HepG2 (cell line): ENCODE data around the gene TEX22. TPM values are rescaled to one million over a fixed set of nuclear protein-coding genes. Genes with fewer than 3 reads are reported as not detected.
A peak's percentile ranks its signal among the peaks of the same experiment; 100 is the strongest.

Experiments used
- BRD4 ChIP-seq: sonication (generic); formaldehyde crosslinking; IDR thresholded peaks from 2 replicates; pipeline ENCODE4 v1.4.0; 2020; ENCODE audit warnings: missing genetic modification reagents
- ELF1 ChIP-seq: sonication (generic); formaldehyde crosslinking; IDR thresholded peaks from 2 replicates; pipeline ENCODE4 v1.4.0; 2020; ENCODE audit warnings: missing genetic modification reagents
- ETV5 ChIP-seq: IDR thresholded peaks from 2 replicates; pipeline ENCODE4 v1.6.1; 2018; ENCODE audit warnings: missing biosample characterization, missing genetic modification reagents, inconsistent platforms, borderline replicate concordance
- GABPB1 ChIP-seq: IDR thresholded peaks from 2 replicates; pipeline ENCODE4 v1.6.1; 2016; ENCODE audit warnings: mild to moderate bottlenecking, missing genetic modification reagents, moderate library complexity, missing compliant biosample characterization
- HOXA3 ChIP-seq: sonication (generic); formaldehyde crosslinking; IDR thresholded peaks from 2 replicates; pipeline ENCODE4 v1.5.0; 2020; ENCODE audit warnings: missing genetic modification reagents
- IRX3 ChIP-seq: sonication (generic); formaldehyde crosslinking; IDR thresholded peaks from 2 replicates; pipeline ENCODE4 v1.8.1; 2023; ENCODE audit warnings: mild to moderate bottlenecking, low read depth, missing genetic modification reagents, borderline replicate concordance
- KDM3A ChIP-seq: IDR thresholded peaks from 2 replicates; pipeline ENCODE4 v1.6.1; 2018; ENCODE audit warnings: low read depth, missing compliant biosample characterization
- KLF6 ChIP-seq: IDR thresholded peaks from 2 replicates; pipeline ENCODE4 v1.8.0; 2016; ENCODE audit warnings: missing biosample characterization, missing genetic modification reagents
- NCOA1 ChIP-seq: sonication (generic); formaldehyde crosslinking; IDR thresholded peaks from 2 replicates; pipeline ENCODE4 v1.9.0; 2021; ENCODE audit warnings: missing genetic modification reagents
- POLR2G ChIP-seq: fragments of 200-400 bp; formaldehyde crosslinking; IDR thresholded peaks from 2 replicates; pipeline ENCODE4 v1.6.1; 2018; ENCODE audit warnings: mild to moderate bottlenecking, low read depth, low read length, moderate library complexity
- RBFOX2 ChIP-seq: fragments of 200-400 bp; formaldehyde crosslinking; IDR thresholded peaks from 2 replicates; pipeline ENCODE4 v1.6.1; 2017; ENCODE audit warnings: low read depth, mild to moderate bottlenecking, low read length
- REL ChIP-seq: sonication (generic); formaldehyde crosslinking; conservative IDR thresholded peaks from 2 replicates; pipeline ENCODE4 v1.8.0; 2022; ENCODE audit warnings: mild to moderate bottlenecking, missing genetic modification reagents, moderate library complexity
- SOX5 ChIP-seq: IDR thresholded peaks from 2 replicates; pipeline ENCODE4 v1.6.1; 2016; ENCODE audit warnings: borderline replicate concordance
- SP1 ChIP-seq, 2 experiments: fragments of 450-650 bp in 1 of 2; sonication (generic) in 1 of 2; formaldehyde crosslinking in 1 of 2; IDR thresholded peaks; 2 replicates each; pipeline versions ENCODE4 v1.4.0 to v1.6.1; 2016 to 2020; ENCODE audit warnings: missing genetic modification reagents in 1 of 2
- TAF1 ChIP-seq: sonication (generic); formaldehyde crosslinking; IDR thresholded peaks from 2 replicates; pipeline ENCODE4 v1.4.0; 2020; ENCODE audit warnings: missing genetic modification reagents
- TBP ChIP-seq: sonication (generic); formaldehyde crosslinking; IDR thresholded peaks from 2 replicates; pipeline ENCODE4 v1.5.0; 2020; ENCODE audit warnings: missing genetic modification reagents
- ZBTB38 ChIP-seq: sonication (generic); formaldehyde crosslinking; IDR thresholded peaks from 2 replicates; pipeline ENCODE4 v1.5.1; 2020; ENCODE audit warnings: mild to moderate bottlenecking, missing genetic modification reagents
- ZFAT ChIP-seq: sonication (generic); formaldehyde crosslinking; conservative IDR thresholded peaks from 2 replicates; pipeline ENCODE4 v1.8.1; 2023; ENCODE audit warnings: missing genetic modification reagents, inconsistent platforms
- ZMYM4 ChIP-seq: sonication (generic); formaldehyde crosslinking; IDR thresholded peaks from 2 replicates; pipeline ENCODE4 v1.8.1; 2023; ENCODE audit warnings: mild to moderate bottlenecking, missing genetic modification reagents
- ZNF777 ChIP-seq: sonication (generic); formaldehyde crosslinking; IDR thresholded peaks from 2 replicates; pipeline ENCODE4 v1.4.0; 2020; ENCODE audit warnings: missing genetic modification reagents
- polyA plus RNA-seq, 8 experiments: library from polyadenylated mRNA; depleted of rRNA in 3 of 8; stranded (reverse) in 7 of 8; unstranded in 1 of 8; fragments of >200 nt; fragmentation: Illumina TruSeq in 4 of 8; extraction: Trizol in 4 of 8; gene quantifications; 2 replicates each; pipeline versions ENCODE4 v1.2.1 to v1.2.3, GENCODE V29; 2011 to 2016; ENCODE audit warnings: low read depth in 4 of 8, missing spikeins in 1 of 8, mixed read lengths in 1 of 8; ENCODE audit not compliant: insufficient read depth in 1 of 8
- total RNA-seq, 5 experiments: library from RNA; depleted of rRNA; stranded (reverse); fragments of >200 nt; fragmentation: Illumina TruSeq; extraction: Trizol; gene quantifications; 2 replicates each; pipeline ENCODE4 v1.2.3, GENCODE V29; 2016; ENCODE audit warnings: low read depth in 1 of 5
- TF ChIP-seq, protein P1 (sequence below): sonication (generic); formaldehyde crosslinking; IDR thresholded peaks from 2 replicates; pipeline ENCODE4 v1.5.0; 2020; ENCODE audit warnings: mild to moderate bottlenecking, missing genetic modification reagents, moderate library complexity
- TF ChIP-seq, protein P2 (sequence below): sonication (generic); formaldehyde crosslinking; IDR thresholded peaks from 2 replicates; pipeline ENCODE4 v1.8.1; 2022; ENCODE audit warnings: low read depth, mild to moderate bottlenecking, missing genetic modification reagents
- TF ChIP-seq, protein P3 (sequence below): sonication (generic); formaldehyde crosslinking; IDR thresholded peaks from 2 replicates; pipeline ENCODE4 v1.4.0; 2020; ENCODE audit warnings: missing genetic modification reagents
- TF ChIP-seq, protein P4 (sequence below): sonication (generic); formaldehyde crosslinking; IDR thresholded peaks from 2 replicates; pipeline ENCODE4 v1.8.1; 2023; ENCODE audit warnings: mild to moderate bottlenecking, moderate library complexity, missing genetic modification reagents

TEX22 gene
- total and polyA plus RNA-seq, 2 of the 13 experiments (the other 11 are each of a cell fraction or from before 2014, with no cell fraction given) = 0.07 to 0.27 TPM

DNA sequence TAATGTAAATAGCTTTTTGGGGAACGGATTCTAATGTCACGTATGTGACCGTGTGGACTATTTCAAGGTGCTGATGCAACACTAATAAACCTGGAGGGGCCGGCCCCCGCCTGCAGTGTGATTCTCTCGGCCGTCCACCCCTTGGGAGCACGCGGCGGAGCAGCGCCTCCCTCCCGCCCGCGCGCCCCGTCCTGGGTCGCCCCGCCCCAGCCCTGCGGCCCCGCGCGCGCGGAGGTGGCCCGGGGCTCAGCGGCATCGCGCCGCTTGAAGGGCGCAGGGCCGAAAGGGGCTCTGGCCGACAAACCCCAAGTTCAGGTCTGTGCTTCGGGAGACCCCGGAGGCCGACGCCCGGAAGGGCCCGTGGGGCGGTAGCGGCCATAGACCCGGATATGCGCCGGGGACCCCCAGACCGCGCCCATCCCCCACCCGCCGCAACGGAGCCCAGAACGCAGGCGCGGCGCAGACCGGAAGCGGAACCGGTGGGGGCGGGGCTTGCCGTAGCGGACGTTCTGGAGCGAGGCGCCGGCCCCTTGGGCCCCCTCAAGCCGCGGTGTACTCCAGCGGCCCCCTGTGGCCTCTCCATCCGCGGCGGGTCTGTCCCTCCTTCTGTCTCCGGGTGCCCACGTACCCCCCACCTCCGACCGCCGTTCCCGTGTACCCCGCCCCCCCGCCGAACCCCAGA lies at the start of gene TEX22 (continued):
- no peak; the same call in 1 of the 2 replicates for TF ChIP-seq NCOA1 (CRISPR knock-in tag)
- peak; percentile 67; the same call in 1 of the 2 replicates for TF ChIP-seq REL (CRISPR knock-in tag)
- peak; percentile 30; the same call in 1 of the 2 replicates for TF ChIP-seq KDM3A (CRISPR knock-in tag)
- TF ChIP-seq ZNF777 (CRISPR knock-in tag) = peak; percentile 34
- 0 out of 2 replicates have a peak, but pooled peaks have one; percentile 6 for TF ChIP-seq SOX5 (CRISPR knock-in tag)
- TF ChIP-seq BRD4 (CRISPR knock-in tag) = peak; percentile 52; the same call in 1 of the 2 replicates
- 0 out of 2 replicates have a peak, but pooled peaks have one; percentile 12 for TF ChIP-seq ZFAT (CRISPR knock-in tag)
- peak; percentile 82 for TF ChIP-seq ETV5 (CRISPR knock-in tag)
- TF ChIP-seq ZMYM4 (CRISPR knock-in tag) = peak; percentile 46
- peak; percentile 64; the same call in 1 of the 2 replicates for TF ChIP-seq HOXA3 (CRISPR knock-in tag)
- peak; percentile 89 for TF ChIP-seq ELF1 (CRISPR knock-in tag)
- TF ChIP-seq POLR2G = peak; percentile 87
- peak; percentile 86 for TF ChIP-seq IRX3 (CRISPR knock-in tag)
- 0 out of 2 replicates have a peak, but pooled peaks have one; percentile 5 for TF ChIP-seq KLF6 (CRISPR knock-in tag)
- TF ChIP-seq TBP (CRISPR knock-in tag) = no peak
- TF ChIP-seq GABPB1 (CRISPR knock-in tag) = peak; percentile 96
- TF ChIP-seq ZBTB38 (CRISPR knock-in tag) = peak; percentile 55; the same call in 1 of the 2 replicates
- TF ChIP-seq, protein P1, sequence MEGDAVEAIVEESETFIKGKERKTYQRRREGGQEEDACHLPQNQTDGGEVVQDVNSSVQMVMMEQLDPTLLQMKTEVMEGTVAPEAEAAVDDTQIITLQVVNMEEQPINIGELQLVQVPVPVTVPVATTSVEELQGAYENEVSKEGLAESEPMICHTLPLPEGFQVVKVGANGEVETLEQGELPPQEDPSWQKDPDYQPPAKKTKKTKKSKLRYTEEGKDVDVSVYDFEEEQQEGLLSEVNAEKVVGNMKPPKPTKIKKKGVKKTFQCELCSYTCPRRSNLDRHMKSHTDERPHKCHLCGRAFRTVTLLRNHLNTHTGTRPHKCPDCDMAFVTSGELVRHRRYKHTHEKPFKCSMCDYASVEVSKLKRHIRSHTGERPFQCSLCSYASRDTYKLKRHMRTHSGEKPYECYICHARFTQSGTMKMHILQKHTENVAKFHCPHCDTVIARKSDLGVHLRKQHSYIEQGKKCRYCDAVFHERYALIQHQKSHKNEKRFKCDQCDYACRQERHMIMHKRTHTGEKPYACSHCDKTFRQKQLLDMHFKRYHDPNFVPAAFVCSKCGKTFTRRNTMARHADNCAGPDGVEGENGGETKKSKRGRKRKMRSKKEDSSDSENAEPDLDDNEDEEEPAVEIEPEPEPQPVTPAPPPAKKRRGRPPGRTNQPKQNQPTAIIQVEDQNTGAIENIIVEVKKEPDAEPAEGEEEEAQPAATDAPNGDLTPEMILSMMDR = peak; percentile 56
- TF ChIP-seq, protein P2, sequence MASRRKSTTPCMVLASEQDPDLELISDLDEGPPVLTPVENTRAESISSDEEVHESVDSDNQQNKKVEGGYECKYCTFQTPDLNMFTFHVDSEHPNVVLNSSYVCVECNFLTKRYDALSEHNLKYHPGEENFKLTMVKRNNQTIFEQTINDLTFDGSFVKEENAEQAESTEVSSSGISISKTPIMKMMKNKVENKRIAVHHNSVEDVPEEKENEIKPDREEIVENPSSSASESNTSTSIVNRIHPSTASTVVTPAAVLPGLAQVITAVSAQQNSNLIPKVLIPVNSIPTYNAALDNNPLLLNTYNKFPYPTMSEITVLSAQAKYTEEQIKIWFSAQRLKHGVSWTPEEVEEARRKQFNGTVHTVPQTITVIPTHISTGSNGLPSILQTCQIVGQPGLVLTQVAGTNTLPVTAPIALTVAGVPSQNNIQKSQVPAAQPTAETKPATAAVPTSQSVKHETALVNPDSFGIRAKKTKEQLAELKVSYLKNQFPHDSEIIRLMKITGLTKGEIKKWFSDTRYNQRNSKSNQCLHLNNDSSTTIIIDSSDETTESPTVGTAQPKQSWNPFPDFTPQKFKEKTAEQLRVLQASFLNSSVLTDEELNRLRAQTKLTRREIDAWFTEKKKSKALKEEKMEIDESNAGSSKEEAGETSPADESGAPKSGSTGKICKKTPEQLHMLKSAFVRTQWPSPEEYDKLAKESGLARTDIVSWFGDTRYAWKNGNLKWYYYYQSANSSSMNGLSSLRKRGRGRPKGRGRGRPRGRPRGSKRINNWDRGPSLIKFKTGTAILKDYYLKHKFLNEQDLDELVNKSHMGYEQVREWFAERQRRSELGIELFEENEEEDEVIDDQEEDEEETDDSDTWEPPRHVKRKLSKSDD = peak; percentile 26; the same call in 1 of the 2 replicates
- TF ChIP-seq SP1 (IDR thresholded peaks at IDR 0.05) = no peak
- peak; percentile 46 for TF ChIP-seq SP1 (CRISPR knock-in tag; IDR thresholded peaks at IDR 0.05)
- TF ChIP-seq, protein P3, sequence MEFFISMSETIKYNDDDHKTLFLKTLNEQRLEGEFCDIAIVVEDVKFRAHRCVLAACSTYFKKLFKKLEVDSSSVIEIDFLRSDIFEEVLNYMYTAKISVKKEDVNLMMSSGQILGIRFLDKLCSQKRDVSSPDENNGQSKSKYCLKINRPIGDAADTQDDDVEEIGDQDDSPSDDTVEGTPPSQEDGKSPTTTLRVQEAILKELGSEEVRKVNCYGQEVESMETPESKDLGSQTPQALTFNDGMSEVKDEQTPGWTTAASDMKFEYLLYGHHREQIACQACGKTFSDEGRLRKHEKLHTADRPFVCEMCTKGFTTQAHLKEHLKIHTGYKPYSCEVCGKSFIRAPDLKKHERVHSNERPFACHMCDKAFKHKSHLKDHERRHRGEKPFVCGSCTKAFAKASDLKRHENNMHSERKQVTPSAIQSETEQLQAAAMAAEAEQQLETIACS = peak; percentile 23
- peak; percentile 93 for TF ChIP-seq RBFOX2
- peak; percentile 62 for TF ChIP-seq TAF1
- TF ChIP-seq, protein P4, sequence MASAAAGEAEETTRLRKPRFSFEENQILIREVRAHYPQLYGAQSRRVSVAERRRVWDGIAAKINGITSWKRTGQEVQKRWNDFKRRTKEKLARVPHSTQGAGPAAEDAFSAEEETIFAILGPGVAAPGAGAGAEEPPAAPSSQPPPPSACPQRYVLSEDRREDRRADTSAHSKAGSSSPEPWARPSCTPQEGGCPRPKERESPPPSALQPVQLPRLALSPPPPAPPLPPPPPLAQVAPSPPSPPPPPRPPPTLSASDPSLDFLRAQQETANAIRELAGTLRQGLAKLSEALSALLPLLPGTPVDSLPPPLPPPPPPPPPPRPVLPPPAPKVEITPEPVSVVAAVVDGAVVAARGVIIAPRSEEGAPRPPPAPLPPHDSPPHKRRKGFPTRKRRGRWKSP (CRISPR knock-in tag) = 0 out of 2 replicates have a peak, but pooled peaks have one; percentile 47
